Heart left ventricle (tissue), 16 donors: ENCODE data around the gene SPON2. TPM values are rescaled to one million over a fixed set of nuclear protein-coding genes. Genes with fewer than 3 reads are reported as not detected.

Experiments
- ATAC-seq, 4 donors: fragments of 200-7000 bp; cut with Tn5 transposase; one replicate each; pipeline ENCODE4 v1.9.1; 2020 to 2022; ENCODE audit warnings: moderate library complexity in 4 of 4, mild to moderate bottlenecking in 3 of 4, moderate number of reproducible peaks in 1 of 4
- DNase-seq, 5 donors: peaks; one replicate each; pipeline ENCODE4 v3.0.0-alpha.2; 2020
- H3K27ac ChIP-seq, 12 donors: fragments of 200-600 bp; sonication (generic) in 4 of 12; one replicate each; pipeline versions ENCODE4 v1.5.0 to v1.8.0; 2016 to 2022; ENCODE audit warnings: mild to moderate bottlenecking in 2 of 12
- H3K27me3 ChIP-seq, 9 donors: fragments of 200-600 bp; sonication (generic) in 2 of 9; one replicate each; pipeline versions ENCODE4 v1.5.1 to v1.8.0; 2016 to 2022; ENCODE audit warnings: mild to moderate bottlenecking in 3 of 9
- H3K36me3 ChIP-seq, 9 donors: fragments of 200-600 bp; sonication (generic) in 2 of 9; one replicate each; pipeline versions ENCODE4 v1.5.0 to v1.8.0; 2018 to 2022; ENCODE audit warnings: mild to moderate bottlenecking in 2 of 9
- H3K4me1 ChIP-seq, 12 donors: fragments of 200-600 bp; sonication (generic) in 4 of 12; one replicate each; pipeline versions ENCODE4 v1.5.0 to v1.8.0; 2016 to 2022; ENCODE audit warnings: mild to moderate bottlenecking in 3 of 12
- H3K4me3 ChIP-seq, 12 donors: fragments of 200-600 bp; sonication (generic) in 4 of 12; one replicate each; pipeline versions ENCODE4 v1.5.0 to v1.8.0; 2017 to 2022; ENCODE audit warnings: mild to moderate bottlenecking in 9 of 12, moderate library complexity in 4 of 12
- H3K9me3 ChIP-seq, 12 donors: fragments of 200-600 bp; sonication (generic) in 4 of 12; one replicate each; pipeline versions ENCODE4 v1.5.0 to v1.8.0; 2016 to 2022; ENCODE audit warnings: mild to moderate bottlenecking in 1 of 12
- CTCF ChIP-seq, 12 donors: fragments of 200-600 bp; sonication (generic) in 4 of 12; IDR thresholded peaks; one replicate each; pipeline versions ENCODE4 v1.5.0 to v1.8.0; 2018 to 2022; ENCODE audit warnings: antibody characterized with exemption in 12 of 12, mild to moderate bottlenecking in 5 of 12
- POLR2A ChIP-seq, 2 donors: fragments of 450-650 bp; IDR thresholded peaks; one replicate each; pipeline ENCODE4 v1.6.1; 2017; ENCODE audit warnings: antibody characterized with exemption in 2 of 2, mild to moderate bottlenecking in 2 of 2, moderate library complexity in 2 of 2
- WGBS, 4 donors: extraction: QIAGEN DNeasy Blood & Tissue Kit in 2 of 4; methylation state at CpG; one replicate each; pipeline versions ENCODE4 v1.1.5 to v1.1.7; 2013 to 2018; 5-methylcytosine and 5-hydroxymethylcytosine counted together
- intact Hi-C, 10 donors: fragments of 100-400 bp; cut with DNase I; formaldehyde crosslinking; loops; one replicate each; pipeline versions ENCODE4 v1.11.1 to v1.14.2; 2022
- polyA plus RNA-seq, 2 donors: library from polyadenylated mRNA; stranded (reverse); fragments of 200-250 nt; gene quantifications; one replicate each; pipeline ENCODE4 v1.2.3, GENCODE V29; 2013
- total RNA-seq, 9 donors: library from RNA; depleted of rRNA in 2 of 9; stranded (reverse); fragments of >200 nt in 2 of 9; fragmentation: NEBNext Ultra II Directional in 3 of 9; extraction: Animal tissue kit (Norgen Biotek cat#: 25700) in 3 of 9; gene quantifications; one replicate each; pipeline versions ENCODE4 v1.1.0 to v1.2.4, GENCODE V29; 2016 to 2023
- donor health status: ischemic (EF 13 %, LVEDD 7.1; RV severe dilation, severe dysfunction).
- donor health status: healthy with polysubstance abuse.
- donor health status: DM: no; HTN: yes; CAD: no.
- donor health status: DM: no; HTN: no; CAD: no.
- donor health status: ischemic (EF 25% LVEDD 6.9; RV normal size, moderate dysfunction).
- donor health status: ischemic (EF 25% LVEDD 5.7; RV mildly dilated, moderate dysfunction).
- donor health status: healthy.
- donor health status: DM: yes; HTN: yes; CAD: no.
- donor health status: ischemic (EF 35%, LVEDD 5.7; RV mildly dilated, moderate dysfunction).
- donor health status: nonischemic (EF 11% LVEDD 7.7; RV severe dilation, severe dysfunction).
- donor health status: DM: yes; HTN: yes; CAD: no.
- donor health status: PGD.
- donor health status: ischemic (EF 29% LVEDD 5.4; RV normal size, mild dysfunction).
- donor health status: nonischemic (EF 23%, LVEDD 6.1; RV moderate dilation, normal function).

The SPON2 gene
- total and polyA plus RNA-seq, 11 donors: 7.8 to 36.3 (median 13.7) TPM

- no peaks in the 10 kb centered on the region for H3K27me3 ChIP-seq
- 93 to 98% (median 96%) methylated on average over 7 of the region's 7 CpGs for WGBS, 4 donors
- H3K27ac ChIP-seq: peak overlapping the region in 1 of 12 donors; percentile 8
- TF ChIP-seq CTCF (IDR thresholded peaks at IDR 0.05) (no peak), POLR2A (IDR thresholded peaks at IDR 0.05) (no peak)
- no peaks in the 10 kb centered on the region for H3K9me3 ChIP-seq
- intact Hi-C loops: no loop called here
- no peak for ATAC-seq
- DNase-seq: no peak
- H3K36me3 ChIP-seq: peaks cover 7 to 92% (median 67%) of the 10 kb centered on the region in 9 donors
- H3K4me3 ChIP-seq: no peak overlapping the region
- peaks cover 0 to 43% (median 13%) of the 10 kb centered on the region in 12 donors for H3K4me1 ChIP-seq
These were observed 47.2 kb upstream of the SPON2 start for GRCh38 chr4:1219566-1219950.

- Histone ChIP-seq H3K4me3 (no peak overlapping the region), H3K4me1 (peaks cover 0 to 43% (median 13%) of the 10 kb centered on the region in 12 donors), H3K27me3 (no peaks in the 10 kb centered on the region), H3K36me3 (peaks cover 6 to 92% (median 67%) of the 10 kb centered on the region in 9 donors), H3K27ac (peak overlapping the region in 1 of 12 donors; percentile 12), H3K9me3 (no peaks in the 10 kb centered on the region)
- no peak for TF ChIP-seq POLR2A (IDR thresholded peaks at IDR 0.05)
- TF ChIP-seq CTCF (IDR thresholded peaks at IDR 0.05): no peak
- DNase-seq: no peak
- WGBS, 4 donors: 80 to 87% (median 83%) methylated on average over 21 of the region's 21 CpGs
- ATAC-seq: no peak
- intact Hi-C loops: no loop called here
These were observed 46.5 kb upstream of the SPON2 start for GRCh38 chr4:1218634-1219565.

GRCh38 chr4:1217366-1217765 is 45.0 kb upstream of the SPON2 start:
- intact Hi-C loops: no loop called here
- H3K36me3 ChIP-seq: peaks cover 7 to 92% (median 67%) of the 10 kb centered on the region in 9 donors
- H3K4me1 ChIP-seq: peaks cover 0 to 43% (median 13%) of the 10 kb centered on the region in 12 donors
- 82 to 96% (median 86%) methylated on average over 27 of the region's 27 CpGs for WGBS, 4 donors
- ATAC-seq: no peak
- H3K27ac ChIP-seq: peak overlapping the region in 4 of 12 donors; percentile 24 to 52 (median 28)
- H3K27me3 ChIP-seq: no peaks in the 10 kb centered on the region
- H3K9me3 ChIP-seq: no peaks in the 10 kb centered on the region
- no peak for TF ChIP-seq CTCF (IDR thresholded peaks at IDR 0.05)
- TF ChIP-seq POLR2A (IDR thresholded peaks at IDR 0.05): no peak
- H3K4me3 ChIP-seq: peak overlapping the region in 1 of 12 donors; percentile 15
- DNase-seq: no peak

GRCh38 chr4:1216869-1217294 is 44.5 kb upstream of the SPON2 start:
- peak overlapping the region in 5 of 12 donors; percentile 24 to 52 (median 29) for H3K27ac ChIP-seq
- WGBS, 4 donors: 52 to 63% (median 59%) methylated on average over 21 of the region's 21 CpGs
- no peaks in the 10 kb centered on the region for H3K27me3 ChIP-seq
- intact Hi-C loops: no loop called here
- no peaks in the 10 kb centered on the region for H3K9me3 ChIP-seq
- H3K36me3 ChIP-seq: peaks cover 7 to 92% (median 67%) of the 10 kb centered on the region in 9 donors
- no peak for DNase-seq
- ATAC-seq: peak in 3 of 4 donors; percentile 21 to 55 (median 24)
- peak overlapping the region in 2 of 12 donors; percentile 6 to 15 for H3K4me3 ChIP-seq
- TF ChIP-seq CTCF (IDR thresholded peaks at IDR 0.05) (peak in 4 of 12 donors; percentile 5 to 19 (median 10)), POLR2A (IDR thresholded peaks at IDR 0.05) (no peak)
- H3K4me1 ChIP-seq: peaks cover 0 to 43% (median 13%) of the 10 kb centered on the region in 12 donors
